Measurements from ENCODE around the gene ALCAM.

GRCh38 chr3:105532251-105532650, 165.5 kb downstream of the ALCAM start:
- no peak for TF ChIP-seq CTCF (IDR thresholded peaks at IDR 0.05)
- no peak for TF ChIP-seq POLR2A (IDR thresholded peaks at IDR 0.05)

Data from uterus (tissue), 2 donors.